Transverse colon (tissue), 3 donors: ENCODE data around the gene POLG.

Experiments
- CTCF ChIP-seq, 5 experiments: fragments of 200-600 bp in 3 of 5; fragments of 450-650 bp in 2 of 5; sonication (generic) in 3 of 5; IDR thresholded peaks; 1 replicate in 2 of 5; 2 replicates in 3 of 5; pipeline ENCODE4 v1.5.1; 2016 to 2017; ENCODE audit warnings: antibody characterized with exemption in 5 of 5, inconsistent platforms in 3 of 5, mild to moderate bottlenecking in 2 of 5, moderate library complexity in 1 of 5
- EP300 ChIP-seq: sonication (generic); formaldehyde crosslinking; IDR thresholded peaks from one replicate; pipeline ENCODE4 v1.6.1; 2017; ENCODE audit warnings: antibody characterized with exemption, low read depth
- POLR2A ChIP-seq: fragments of 450-650 bp; IDR thresholded peaks from one replicate; pipeline ENCODE4 v1.6.1; 2016; ENCODE audit warnings: antibody characterized with exemption, mild to moderate bottlenecking, moderate library complexity

DNA sequence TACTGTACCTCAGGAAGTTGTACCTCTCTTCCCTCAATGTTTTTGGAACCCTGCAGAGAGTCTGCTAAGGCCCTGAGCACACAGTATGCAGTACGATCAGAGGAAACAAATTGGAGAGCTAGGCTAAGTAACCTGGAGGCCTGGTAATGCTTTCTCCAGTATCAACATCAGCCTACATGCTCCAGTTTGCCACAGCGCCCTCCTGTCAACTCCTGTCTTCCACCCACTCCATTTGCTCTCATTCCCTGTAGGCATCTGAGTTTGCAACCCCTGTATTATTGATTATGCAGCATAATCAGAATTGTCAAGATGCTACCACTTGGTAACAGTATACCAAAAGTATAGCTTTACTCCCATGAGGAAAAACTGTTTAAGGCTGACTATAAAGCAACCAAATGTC, 14.4 kb downstream of the POLG start:
- TF ChIP-seq POLR2A (no peak), CTCF (IDR thresholded peaks at IDR 0.05) (no peak), EP300 (no peak)
